Keratinocyte (primary cell): ENCODE results near the gene CUBN. TPM values are rescaled to one million over a fixed set of nuclear protein-coding genes. Genes with fewer than 3 reads are reported as not detected.
A peak's percentile ranks its signal among the peaks of the same experiment; 100 is the strongest.
"Not testable (repeated sequence)": the region's sequence is repeated elsewhere in the genome, so short reads cannot be mapped to it uniquely, and the experiment has no call there.

Source experiments
- DNase-seq: peaks from one replicate; pipeline ENCODE4 v3.0.0-alpha.2; 2011; ENCODE audit warnings: low read depth, missing footprints, low spot score
- FAIRE-seq: peaks from 2 replicates; lab custom pipeline; 2011; peaks lifted over from hg19 to GRCh38; lab: Jason Lieb, UNC
- H2AFZ ChIP-seq: 2 replicates; pipeline ENCODE4 v1.6.0; 2012; ENCODE audit warnings: low read length, control low read depth, inconsistent platforms; ENCODE audit not compliant: control insufficient read depth
- H3K27ac ChIP-seq: 2 replicates; pipeline ENCODE4 v1.5.1; 2011; ENCODE audit warnings: low read length; ENCODE audit not compliant: control insufficient read depth, insufficient read depth
- H3K27me3 ChIP-seq: 3 replicates; pipeline ENCODE4 v1.6.0; 2011; ENCODE audit warnings: low read length; ENCODE audit not compliant: control insufficient read depth, insufficient read depth; ENCODE audit errors: extremely low read depth
- H3K36me3 ChIP-seq, 2 experiments: 2 replicates in 1 of 2; 3 replicates in 1 of 2; pipeline ENCODE4 v1.5.1; 2011; ENCODE audit warnings: low read length in 2 of 2, mild to moderate bottlenecking in 1 of 2; ENCODE audit not compliant: control insufficient read depth in 2 of 2, insufficient read depth in 2 of 2; ENCODE audit errors: extremely low read depth in 1 of 2
- H3K4me1 ChIP-seq: 3 replicates; pipeline ENCODE4 v1.5.1; 2011; ENCODE audit warnings: low read length; ENCODE audit not compliant: control insufficient read depth, insufficient read depth; ENCODE audit errors: extremely low read depth
- H3K4me2 ChIP-seq: 3 replicates; pipeline ENCODE4 v1.6.0; 2011; ENCODE audit warnings: low read depth, low read length; ENCODE audit not compliant: control insufficient read depth, insufficient read depth; ENCODE audit errors: extremely low read depth
- H3K4me3 ChIP-seq, 3 experiments: fragments of 200-600 bp in 1 of 3; sonication (generic) in 1 of 3; 2 replicates in 2 of 3; 3 replicates in 1 of 3; pipeline ENCODE4 v1.5.1; 2011 to 2016; ENCODE audit warnings: low read length in 3 of 3, mild to moderate bottlenecking in 3 of 3, control low read depth in 2 of 3, inconsistent platforms in 1 of 3, low read depth in 1 of 3, mixed read lengths in 1 of 3, mixed run types in 1 of 3, moderate library complexity in 1 of 3; ENCODE audit not compliant: control insufficient read depth in 2 of 3, insufficient read depth in 2 of 3; ENCODE audit errors: extremely low read depth in 1 of 3
- H3K79me2 ChIP-seq: 2 replicates; pipeline ENCODE4 v1.6.0; 2012; ENCODE audit warnings: low read length; ENCODE audit not compliant: control insufficient read depth, insufficient read depth
- H3K9ac ChIP-seq: 3 replicates; pipeline ENCODE4 v1.6.0; 2011; ENCODE audit warnings: low read length; ENCODE audit not compliant: control insufficient read depth, insufficient read depth; ENCODE audit errors: extremely low read depth
- H3K9me1 ChIP-seq: 3 replicates; pipeline ENCODE4 v1.6.0; 2011; ENCODE audit warnings: low read length; ENCODE audit not compliant: control insufficient read depth, insufficient read depth; ENCODE audit errors: extremely low read depth
- H3K9me3 ChIP-seq: 2 replicates; pipeline ENCODE4 v1.5.1; 2012; ENCODE audit warnings: low read depth, low read length; ENCODE audit not compliant: control insufficient read depth
- H4K20me1 ChIP-seq: 3 replicates; pipeline ENCODE4 v1.6.0; 2011; ENCODE audit warnings: low read length; ENCODE audit not compliant: control insufficient read depth, insufficient read depth; ENCODE audit errors: extremely low read depth
- CTCF ChIP-seq, 3 experiments: IDR thresholded peaks in 1 of 3; conservative IDR thresholded peaks in 1 of 3; optimal IDR thresholded peaks in 1 of 3; 2 replicates in 2 of 3; 3 replicates in 1 of 3; pipeline versions ENCODE3 to v1.5.1; 2011; ENCODE audit warnings: low read length in 3 of 3, mild to moderate bottlenecking in 3 of 3, moderate library complexity in 2 of 3, control low read depth in 1 of 3, inconsistent platforms in 1 of 3; ENCODE audit not compliant: insufficient read depth in 2 of 3; ENCODE audit errors: extremely low read depth in 1 of 3
- EZH2 ChIP-seq: IDR thresholded peaks from one replicate; pipeline ENCODE4 v1.6.1; 2012; ENCODE audit warnings: inconsistent platforms, mild to moderate bottlenecking, low read length, moderate library complexity
- dilution Hi-C: fragments of 300-500 bp; cut with MboI; formaldehyde crosslinking; loops from one replicate; pipeline ENCODE4 v1.7.0; 2020; ENCODE audit warnings: low sequenced_read_pairs; ENCODE audit not compliant: extremely low pct_ligation_motif_present
- polyA plus RNA-seq, 5 experiments: library from polyadenylated mRNA; depleted of rRNA in 3 of 5; stranded (reverse) in 3 of 5; stranded (forward) in 1 of 5; unstranded in 1 of 5; fragments of >200 nt; gene quantifications; 1 replicate in 1 of 5; 2 replicates in 3 of 5; 3 replicates in 1 of 5; pipeline versions ENCODE4 v1.2.1 to v1.2.3, GENCODE V29; 2011 to 2012; ENCODE audit warnings: missing spikeins in 2 of 5, low read depth in 1 of 5, low replicate concordance in 1 of 5

The CUBN gene
- polyA plus RNA-seq, 1 donor (not counting 4 experiments of a cell fraction or from before 2014, with no cell fraction given) = 0.07 TPM

DNA sequence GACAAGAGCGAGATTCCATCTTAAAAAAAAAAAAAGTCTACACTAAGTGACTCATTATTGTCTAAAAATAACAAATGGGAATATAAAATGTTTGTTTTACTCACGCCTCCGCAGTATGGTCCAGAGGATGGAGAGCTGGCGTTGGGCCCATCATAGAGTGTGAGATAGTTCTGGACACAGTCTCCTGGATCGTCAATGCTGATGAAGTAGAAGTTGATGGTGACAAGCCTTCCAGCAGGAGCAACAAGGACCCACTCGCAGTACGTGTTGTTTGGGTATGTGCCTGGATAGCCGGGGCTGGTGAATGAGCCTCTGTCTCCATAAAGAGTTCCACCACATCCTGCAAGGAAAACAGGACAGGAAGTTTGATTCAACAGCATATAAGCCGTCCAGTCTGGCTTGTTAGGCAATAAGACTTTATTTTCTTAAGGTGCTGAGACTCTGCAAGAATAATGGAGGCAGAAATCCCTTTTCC is 300.9 kb downstream of the CUBN start:
- no peak overlapping the region for H2AFZ ChIP-seq
- no peaks in the 10 kb centered on the region for H3K9me1 ChIP-seq
- H3K4me1 ChIP-seq = no peaks in the 10 kb centered on the region
- no peaks in the 10 kb centered on the region for H3K27me3 ChIP-seq
- no peak for TF ChIP-seq EZH2
- TF ChIP-seq CTCF (optimal IDR thresholded peaks at IDR 0.05 in 1 of 3, IDR thresholded peaks at IDR 0.05 in 1 of 3, conservative IDR thresholded peaks at IDR 0.05 in 1 of 3; ENCODE audit: extremely low read depth in 1 of 3, insufficient read depth in 2 of 3, low read length in 3 of 3) = no peak
- DNase-seq = no peak
- no peaks in the 10 kb centered on the region for H3K9me3 ChIP-seq
- H3K4me2 ChIP-seq = no peak overlapping the region
- no peak overlapping the region for H3K27ac ChIP-seq
- H3K36me3 ChIP-seq = no peaks in the 10 kb centered on the region
- H3K4me3 ChIP-seq = no peak overlapping the region
- H3K9ac ChIP-seq = no peak overlapping the region
- no peak for FAIRE-seq
- H3K79me2 ChIP-seq = no peaks in the 10 kb centered on the region
- dilution Hi-C loops = no loop called here
- no peaks in the 10 kb centered on the region for H4K20me1 ChIP-seq

DNA sequence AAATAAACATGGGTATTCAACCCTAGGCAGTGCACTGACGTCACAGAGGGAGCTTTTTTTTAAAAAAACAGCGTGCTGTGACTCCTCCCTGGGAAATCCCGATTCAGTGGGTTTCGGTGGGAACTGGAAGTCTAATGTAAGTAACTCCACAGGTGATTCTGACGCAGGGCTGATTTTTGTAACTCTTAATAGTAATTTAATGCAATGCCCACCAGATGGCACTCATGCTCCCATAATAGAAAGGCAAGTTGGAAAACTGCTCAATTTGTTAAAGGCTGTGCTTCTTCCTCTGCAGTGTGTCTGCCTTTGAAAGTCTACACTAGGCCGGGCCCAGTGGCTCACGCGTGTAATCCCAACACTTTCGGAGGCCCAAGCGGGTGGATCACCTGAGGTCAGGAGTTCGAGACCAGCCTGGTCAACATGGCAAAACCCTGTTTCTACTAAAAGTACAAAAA is 301.5 kb downstream of the CUBN start:
- DNase-seq = peak; percentile 54
- Histone ChIP-seq H3K36me3 (no peaks in the 10 kb centered on the region), H4K20me1 (no peaks in the 10 kb centered on the region), H3K4me3 (no peak overlapping the region), H3K9me3 (no peaks in the 10 kb centered on the region), H3K9ac (no peak overlapping the region), H3K4me2 (no peak overlapping the region), H3K9me1 (no peaks in the 10 kb centered on the region), H3K27me3 (no peaks in the 10 kb centered on the region), H3K79me2 (no peaks in the 10 kb centered on the region), H3K27ac (no peak overlapping the region), H3K4me1 (no peaks in the 10 kb centered on the region), H2AFZ (no peak overlapping the region)
- TF ChIP-seq EZH2 (no peak), CTCF (optimal IDR thresholded peaks at IDR 0.05 in 1 of 3, IDR thresholded peaks at IDR 0.05 in 1 of 3, conservative IDR thresholded peaks at IDR 0.05 in 1 of 3; ENCODE audit: extremely low read depth in 1 of 3, insufficient read depth in 2 of 3, low read length in 3 of 3) (peak; percentile 39 to 45 (median 44))
- FAIRE-seq = peak; percentile 44
- dilution Hi-C loops = no loop called here

GRCh38 chr10:16827474-16827873 is 302.1 kb downstream of the CUBN start:
- FAIRE-seq, H3K36me3 ChIP-seq, H3K9ac ChIP-seq, H3K27ac ChIP-seq, H3K4me2 ChIP-seq, H2AFZ ChIP-seq, DNase-seq, H3K79me2 ChIP-seq, H3K9me3 ChIP-seq, H3K9me1 ChIP-seq, H3K4me3 ChIP-seq, H4K20me1 ChIP-seq, H3K27me3 ChIP-seq, dilution Hi-C loops, H3K4me1 ChIP-seq: not testable (repeated sequence)
